Endothelial cell of umbilical vein (primary cell): ENCODE data around the gene ANK2. TPM values are rescaled to one million over a fixed set of nuclear protein-coding genes. Genes with fewer than 3 reads are reported as not detected.

ENCODE experiments used
- BruUV-seq: library from RNA; stranded (reverse); fragments of 400-500 nt; replicated peaks from 2 replicates; lab custom pipeline; 2021; lab: Mats Ljungman, UMichigan
- CTCF ChIA-PET: fragments of 300-600, 350-600 bp; sonication (Branson Sonifier 250); formaldehyde crosslinking; loops from one replicate; lab custom pipeline; 2021; ENCODE audit warnings: antibody characterized with exemption, inconsistent platforms; lab: Charles Lee
- POLR2A ChIA-PET: fragments of 300-600, 350-600 bp; sonication (Branson Sonifier 250); formaldehyde crosslinking; loops from one replicate; lab custom pipeline; 2021; ENCODE audit warnings: antibody characterized with exemption, inconsistent platforms; lab: Charles Lee
- DNase-seq: peaks from one replicate; pipeline ENCODE4 v3.0.0-alpha.2; 2011; ENCODE audit warnings: low read depth, low spot score
- FAIRE-seq: peaks from 2 replicates; lab custom pipeline; 2011; peaks lifted over from hg19 to GRCh38; lab: Jason Lieb, UNC
- H2AFZ ChIP-seq: 2 replicates; pipeline ENCODE4 v1.6.0; 2012; ENCODE audit warnings: low read depth, low read length, control low read depth, inconsistent platforms
- H3K27ac ChIP-seq: 2 replicates; pipeline ENCODE4 v1.5.1; 2011; ENCODE audit warnings: low read depth, mild to moderate bottlenecking, control low read depth, low read length, moderate library complexity; ENCODE audit not compliant: insufficient read depth
- H3K27me3 ChIP-seq, 2 experiments: 2 replicates each; pipeline versions ENCODE4 v1.6.0 to v1.6.1; 2011; ENCODE audit warnings: low read length in 2 of 2, mixed read lengths in 1 of 2; ENCODE audit not compliant: control insufficient read depth in 2 of 2, insufficient read depth in 2 of 2
- H3K36me3 ChIP-seq, 2 experiments: 2 replicates in 1 of 2; 3 replicates in 1 of 2; pipeline ENCODE4 v1.5.1; 2011; ENCODE audit warnings: low read length in 2 of 2, mild to moderate bottlenecking in 1 of 2, moderate library complexity in 1 of 2; ENCODE audit not compliant: control insufficient read depth in 2 of 2, insufficient read depth in 2 of 2; ENCODE audit errors: extremely low read depth in 1 of 2
- H3K4me1 ChIP-seq: 3 replicates; pipeline ENCODE4 v1.5.1; 2011; ENCODE audit warnings: mild to moderate bottlenecking, low read length; ENCODE audit not compliant: control insufficient read depth, insufficient read depth; ENCODE audit errors: extremely low read depth
- H3K4me2 ChIP-seq: 2 replicates; pipeline ENCODE4 v1.6.1; 2011; ENCODE audit warnings: low read length, control low read depth, mixed read lengths; ENCODE audit not compliant: insufficient read depth
- H3K4me3 ChIP-seq, 3 experiments: fragments of 200-600 bp in 1 of 3; sonication (generic), shearing (Covaris generic) in 1 of 3; replicated peaks in 1 of 3; 2 replicates each; pipeline ENCODE4 v1.5.1; 2011 to 2016; ENCODE audit warnings: control low read depth in 3 of 3, low read length in 3 of 3, mild to moderate bottlenecking in 2 of 3, inconsistent platforms in 1 of 3, low read depth in 1 of 3, moderate library complexity in 1 of 3; ENCODE audit not compliant: insufficient read depth in 1 of 3
- H3K79me2 ChIP-seq: 2 replicates; pipeline ENCODE4 v1.6.0; 2012; ENCODE audit warnings: low read length, inconsistent platforms; ENCODE audit not compliant: control insufficient read depth, insufficient read depth
- H3K9ac ChIP-seq: replicated peaks from 2 replicates; pipeline ENCODE3; 2011; ENCODE audit warnings: low read length, control low read depth; ENCODE audit not compliant: insufficient read depth; ENCODE audit errors: extremely low read depth
- H3K9me1 ChIP-seq: replicated peaks from 3 replicates; pipeline ENCODE4 v1.6.0; 2011; ENCODE audit warnings: mild to moderate bottlenecking, low read length; ENCODE audit not compliant: control insufficient read depth, insufficient read depth; ENCODE audit errors: extremely low read depth
- H3K9me3 ChIP-seq: replicated peaks from 2 replicates; pipeline ENCODE4 v1.5.1; 2012; ENCODE audit warnings: low read length, inconsistent platforms; ENCODE audit not compliant: control insufficient read depth, insufficient read depth
- H4K20me1 ChIP-seq: replicated peaks from 2 replicates; pipeline ENCODE3; 2011; ENCODE audit warnings: mild to moderate bottlenecking, low read length; ENCODE audit not compliant: control insufficient read depth, insufficient read depth; ENCODE audit errors: extremely low read depth
- EZH2 ChIP-seq: IDR thresholded peaks from 2 replicates; pipeline ENCODE4 v1.6.1; 2012; ENCODE audit warnings: borderline replicate concordance, low read depth, mild to moderate bottlenecking, moderate library complexity, low read length, inconsistent platforms; ENCODE audit not compliant: severe bottlenecking
- FOS ChIP-seq: IDR thresholded peaks from 2 replicates; pipeline ENCODE4 v1.6.1; 2011; ENCODE audit warnings: mild to moderate bottlenecking, low read length, moderate library complexity, borderline replicate concordance; ENCODE audit not compliant: insufficient read depth
- GATA2 ChIP-seq: IDR thresholded peaks from 2 replicates; pipeline ENCODE4 v1.7.0; 2011; ENCODE audit warnings: low read depth, mild to moderate bottlenecking, moderate library complexity, mixed read lengths, low read length; ENCODE audit not compliant: insufficient read length, insufficient read depth
- JUN ChIP-seq: IDR thresholded peaks from 2 replicates; pipeline ENCODE4 v1.6.1; 2011; ENCODE audit warnings: borderline replicate concordance, low read depth; ENCODE audit not compliant: insufficient read length, insufficient read depth
- MAX ChIP-seq: IDR thresholded peaks from 2 replicates; pipeline ENCODE4 v1.6.1; 2011; ENCODE audit not compliant: insufficient read depth, insufficient read length
- MYC ChIP-seq: IDR thresholded peaks from one replicate; pipeline ENCODE4 v1.6.1; 2011; ENCODE audit warnings: mild to moderate bottlenecking, low read depth, low read length
- POLR2A ChIP-seq: IDR thresholded peaks from 2 replicates; pipeline ENCODE4 v1.6.1; 2012; ENCODE audit warnings: low read depth, mild to moderate bottlenecking, control low read depth, low read length
- POLR2AphosphoS5 ChIP-seq: IDR thresholded peaks from 2 replicates; pipeline ENCODE4 v1.6.1; 2012; ENCODE audit warnings: low read depth, mild to moderate bottlenecking, control low read depth, low read length, moderate library complexity; ENCODE audit not compliant: insufficient read depth
- dilution Hi-C: fragments of 300-500 bp; cut with MboI; formaldehyde crosslinking; loops from one replicate; pipeline ENCODE4 v1.15.0; 2019; ENCODE audit warnings: low sequenced_read_pairs; ENCODE audit not compliant: extremely low pct_ligation_motif_present
- intact Hi-C: fragments of 100-400 bp; cut with micrococcal nuclease; formaldehyde crosslinking; loops from one replicate; pipeline ENCODE4 v1.10.0; 2022
- polyA plus RNA-seq, 4 experiments: library from polyadenylated mRNA; depleted of rRNA in 3 of 4; stranded (reverse) in 3 of 4; unstranded in 1 of 4; fragments of >200 nt; gene quantifications; 2 replicates each; pipeline versions ENCODE4 v1.2.1 to v1.2.3, GENCODE V29; 2011 to 2012; ENCODE audit warnings: missing spikeins in 1 of 4
- total RNA-seq: library from RNA; stranded (reverse); gene quantifications from 2 replicates; pipeline ENCODE4 v1.2.3, GENCODE V29; 2021
- TF ChIP-seq, protein P1 (sequence below), 2 donors: IDR thresholded peaks; 1 replicate in 1 of 2; 2 replicates in 1 of 2; pipeline ENCODE4 v1.5.1; 2011; ENCODE audit warnings: low read length in 2 of 2, mild to moderate bottlenecking in 2 of 2, moderate library complexity in 2 of 2, control low read depth in 1 of 2, inconsistent platforms in 1 of 2, low read depth in 1 of 2; ENCODE audit not compliant: insufficient read depth in 1 of 2; ENCODE audit errors: extremely low read depth in 1 of 2

Gene ANK2
- total and polyA plus RNA-seq, 2 donors (not counting 3 experiments of a cell fraction or from before 2014, with no cell fraction given), result not detected

DNA sequence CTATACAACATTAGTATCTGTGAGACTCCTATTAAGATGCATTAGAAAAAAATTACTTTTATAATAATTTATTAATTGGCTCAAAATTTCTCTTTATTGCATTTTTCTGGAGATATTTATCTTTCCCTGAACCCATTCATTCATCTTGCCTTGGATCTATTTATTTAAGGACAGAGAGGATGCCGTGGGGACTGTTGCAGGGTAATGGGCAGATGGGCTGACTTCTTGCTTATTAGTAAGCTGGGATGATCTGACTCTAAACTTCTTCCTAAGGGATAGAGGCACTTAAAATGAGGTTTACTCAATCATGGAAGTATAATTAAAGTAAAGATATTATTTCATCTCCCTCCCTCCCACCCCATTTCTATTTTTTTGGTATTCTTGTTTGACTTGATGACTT, 18.2 kb upstream of the ANK2 start:
- DNase-seq, result no peak

DNA sequence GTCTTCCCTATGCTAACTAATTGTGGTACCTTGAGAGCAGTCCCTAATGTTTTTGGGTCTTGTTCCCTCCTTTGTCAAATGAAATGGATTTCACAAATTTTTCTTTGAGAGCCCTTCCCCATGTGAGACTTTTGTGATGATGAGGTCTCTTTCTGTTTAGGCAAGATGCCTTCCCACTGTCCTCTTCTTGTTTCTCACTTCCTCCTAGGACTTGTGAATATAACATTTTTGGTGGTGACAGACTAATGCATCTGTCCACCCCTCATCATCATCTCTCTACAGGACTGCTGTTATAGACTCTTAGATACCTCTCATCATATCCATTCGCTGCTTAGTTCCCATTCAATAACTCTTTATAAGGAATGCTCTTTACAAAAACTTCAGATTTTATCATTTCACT, 8.7 kb upstream of the ANK2 start:
- Histone ChIP-seq H2AFZ (no peak overlapping the region), H3K79me2 (no peaks in the 10 kb centered on the region), H3K9me3 (no peaks in the 10 kb centered on the region), H3K9me1 (no peaks in the 10 kb centered on the region), H3K4me2 (no peak overlapping the region), H3K27me3 (no peaks in the 10 kb centered on the region), H4K20me1 (no peaks in the 10 kb centered on the region), H3K4me1 (no peaks in the 10 kb centered on the region), H3K4me3 (no peak overlapping the region), H3K36me3 (no peaks in the 10 kb centered on the region), H3K9ac (no peak overlapping the region), H3K27ac (no peak overlapping the region)
- TF ChIP-seq POLR2AphosphoS5, result no peak
- TF ChIP-seq POLR2A, result no peak
- TF ChIP-seq FOS, result no peak
- TF ChIP-seq, protein P1, sequence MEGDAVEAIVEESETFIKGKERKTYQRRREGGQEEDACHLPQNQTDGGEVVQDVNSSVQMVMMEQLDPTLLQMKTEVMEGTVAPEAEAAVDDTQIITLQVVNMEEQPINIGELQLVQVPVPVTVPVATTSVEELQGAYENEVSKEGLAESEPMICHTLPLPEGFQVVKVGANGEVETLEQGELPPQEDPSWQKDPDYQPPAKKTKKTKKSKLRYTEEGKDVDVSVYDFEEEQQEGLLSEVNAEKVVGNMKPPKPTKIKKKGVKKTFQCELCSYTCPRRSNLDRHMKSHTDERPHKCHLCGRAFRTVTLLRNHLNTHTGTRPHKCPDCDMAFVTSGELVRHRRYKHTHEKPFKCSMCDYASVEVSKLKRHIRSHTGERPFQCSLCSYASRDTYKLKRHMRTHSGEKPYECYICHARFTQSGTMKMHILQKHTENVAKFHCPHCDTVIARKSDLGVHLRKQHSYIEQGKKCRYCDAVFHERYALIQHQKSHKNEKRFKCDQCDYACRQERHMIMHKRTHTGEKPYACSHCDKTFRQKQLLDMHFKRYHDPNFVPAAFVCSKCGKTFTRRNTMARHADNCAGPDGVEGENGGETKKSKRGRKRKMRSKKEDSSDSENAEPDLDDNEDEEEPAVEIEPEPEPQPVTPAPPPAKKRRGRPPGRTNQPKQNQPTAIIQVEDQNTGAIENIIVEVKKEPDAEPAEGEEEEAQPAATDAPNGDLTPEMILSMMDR (IDR thresholded peaks at IDR 0.05; ENCODE audit: extremely low read depth in 1 of 2, insufficient read depth in 1 of 2, low read depth in 1 of 2, low read length in 2 of 2), result no peak
- TF ChIP-seq JUN, result no peak
- no peak for TF ChIP-seq GATA2
- TF ChIP-seq MAX, result no peak
- no peak for TF ChIP-seq EZH2
- TF ChIP-seq MYC, result no peak
- no TSS peak for BruUV-seq
- intact Hi-C loops (no loop called here), dilution Hi-C loops (no loop called here)
- DNase-seq (no peak), FAIRE-seq (no peak)
- CTCF ChIA-PET, result no interaction called here
- POLR2A ChIA-PET, result no interaction called here

More for the DNA sequence above, 18.2 kb upstream of the ANK2 start:
- H3K9me3 ChIP-seq, result no peaks in the 10 kb centered on the region
- BruUV-seq, result no TSS peak
- no peaks in the 10 kb centered on the region for H3K9me1 ChIP-seq
- ChIA-PET POLR2A (no interaction called here), CTCF (interaction anchor here (0.6 to 1.5 kb wide), 3 partner anchors 15 to 1959 kb away, joined by 3 read pairs; no protein-coding TSS in a partner anchor)
- no peak overlapping the region for H3K4me3 ChIP-seq
- no peaks in the 10 kb centered on the region for H3K36me3 ChIP-seq
- no peak overlapping the region for H2AFZ ChIP-seq
- no peaks in the 10 kb centered on the region for H3K27me3 ChIP-seq
- no peaks in the 10 kb centered on the region for H3K4me1 ChIP-seq
- TF ChIP-seq JUN (no peak), MAX (no peak), EZH2 (no peak)
- FAIRE-seq, result no peak
- no peak overlapping the region for H3K9ac ChIP-seq
- H3K27ac ChIP-seq, result no peak overlapping the region
- H3K4me2 ChIP-seq, result no peak overlapping the region
- H3K79me2 ChIP-seq, result no peaks in the 10 kb centered on the region
- dilution Hi-C loops, result no loop called here
- intact Hi-C loops, result no loop called here
- H4K20me1 ChIP-seq, result no peaks in the 10 kb centered on the region
